A549 (cell line): ENCODE measurements around the gene THBS3.
"Not testable (repeated sequence)": the region's sequence is repeated elsewhere in the genome, so short reads cannot be mapped to it uniquely, and the experiment has no call there.

Source experiments
- CBX8 ChIP-seq: fragments of 200-600 bp; sonication (generic); IDR thresholded peaks from 2 replicates; pipeline ENCODE4 v1.6.1; 2016
- GATA3 ChIP-seq: IDR thresholded peaks from 2 replicates; pipeline ENCODE4 v1.6.1; 2012; ENCODE audit warnings: borderline replicate concordance
- HOXA7 ChIP-seq: fragments of 250-450 bp; sonication (Bioruptor Pico); IDR thresholded peaks from 2 replicates; pipeline ENCODE4 v1.5.0; 2020; ENCODE audit warnings: mild to moderate bottlenecking, moderate library complexity
- POLR2A ChIP-seq: IDR thresholded peaks from 2 replicates; pipeline ENCODE4 v1.6.1; 2012; ENCODE audit warnings: mild to moderate bottlenecking, low read length
- POLR2AphosphoS2 ChIP-seq: conservative IDR thresholded peaks from 2 replicates; pipeline ENCODE4 v1.6.1; 2012; ENCODE audit warnings: low read length, improper control_type of control experiment, inconsistent platforms
- TF ChIP-seq, protein P1 (sequence below): fragments of >200 bp; sonication (Bioruptor Twin); formaldehyde crosslinking; IDR thresholded peaks from 3 replicates; pipeline ENCODE4 v1.5.1; 2016

DNA sequence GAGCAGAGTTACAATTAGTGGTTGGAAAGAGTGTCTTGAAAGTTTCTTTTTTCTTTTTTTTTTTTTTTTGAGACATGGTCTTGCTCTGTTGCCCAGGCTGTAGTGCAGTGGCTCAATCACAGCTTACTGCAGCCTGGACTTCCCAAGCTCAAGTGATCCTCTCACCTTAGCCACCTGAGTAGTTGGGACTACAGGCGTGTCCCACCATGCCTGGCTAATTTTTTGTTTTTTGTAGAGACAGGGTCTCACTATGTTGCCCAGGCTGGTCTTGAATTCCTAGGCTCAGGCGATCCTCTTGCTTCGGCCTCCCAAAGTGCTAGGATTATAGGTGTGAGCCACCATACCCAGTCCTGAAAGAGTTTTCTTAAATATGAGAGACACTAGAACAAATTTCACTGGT is 39.1 kb upstream of the THBS3 start:
- not testable (repeated sequence) for TF ChIP-seq CBX8; POLR2A; GATA3; HOXA7 (CRISPR knock-in tag); POLR2AphosphoS2
- TF ChIP-seq, protein P1, sequence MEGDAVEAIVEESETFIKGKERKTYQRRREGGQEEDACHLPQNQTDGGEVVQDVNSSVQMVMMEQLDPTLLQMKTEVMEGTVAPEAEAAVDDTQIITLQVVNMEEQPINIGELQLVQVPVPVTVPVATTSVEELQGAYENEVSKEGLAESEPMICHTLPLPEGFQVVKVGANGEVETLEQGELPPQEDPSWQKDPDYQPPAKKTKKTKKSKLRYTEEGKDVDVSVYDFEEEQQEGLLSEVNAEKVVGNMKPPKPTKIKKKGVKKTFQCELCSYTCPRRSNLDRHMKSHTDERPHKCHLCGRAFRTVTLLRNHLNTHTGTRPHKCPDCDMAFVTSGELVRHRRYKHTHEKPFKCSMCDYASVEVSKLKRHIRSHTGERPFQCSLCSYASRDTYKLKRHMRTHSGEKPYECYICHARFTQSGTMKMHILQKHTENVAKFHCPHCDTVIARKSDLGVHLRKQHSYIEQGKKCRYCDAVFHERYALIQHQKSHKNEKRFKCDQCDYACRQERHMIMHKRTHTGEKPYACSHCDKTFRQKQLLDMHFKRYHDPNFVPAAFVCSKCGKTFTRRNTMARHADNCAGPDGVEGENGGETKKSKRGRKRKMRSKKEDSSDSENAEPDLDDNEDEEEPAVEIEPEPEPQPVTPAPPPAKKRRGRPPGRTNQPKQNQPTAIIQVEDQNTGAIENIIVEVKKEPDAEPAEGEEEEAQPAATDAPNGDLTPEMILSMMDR, result not testable (repeated sequence)
